Measurements from ENCODE around the gene ITPR2. TPM values are rescaled to one million over a fixed set of nuclear protein-coding genes. Genes with fewer than 3 reads are reported as not detected.

ITPR2 gene
- total RNA-seq, 4 donors from 2014 or later, result 34.1 to 53.0 (median 41.0) TPM

- TF ChIP-seq CTCF (IDR thresholded peaks at IDR 0.05; ENCODE audit: low read depth), result no peak
Measured at GRCh38 chr12:26870491-26871419, 37.8 kb upstream of the ITPR2 start.

GRCh38 chr12:26869908-26870459, 37.0 kb upstream of the ITPR2 start:
- no peak for TF ChIP-seq CTCF (IDR thresholded peaks at IDR 0.05; ENCODE audit: low read depth)

GRCh38 chr12:26869104-26869494, 36.1 kb upstream of the ITPR2 start:
- TF ChIP-seq CTCF (IDR thresholded peaks at IDR 0.05; ENCODE audit: low read depth), result no peak

- no peak for TF ChIP-seq CTCF (IDR thresholded peaks at IDR 0.05; ENCODE audit: low read depth)
Measured at GRCh38 chr12:26868447-26869103, 35.6 kb upstream of the ITPR2 start.

- TF ChIP-seq CTCF (IDR thresholded peaks at IDR 0.05; ENCODE audit: low read depth), result no peak
Measured at GRCh38 chr12:26867080-26867479, 34.1 kb upstream of the ITPR2 start.

GRCh38 chr12:26863515-26863914, 30.5 kb upstream of the ITPR2 start:
- no peak for TF ChIP-seq CTCF (IDR thresholded peaks at IDR 0.05; ENCODE audit: low read depth)

- TF ChIP-seq CTCF (IDR thresholded peaks at IDR 0.05; ENCODE audit: low read depth), result no peak
Measured at GRCh38 chr12:26861690-26862089, 28.7 kb upstream of the ITPR2 start.
